HL-60 (cell line): ENCODE results near the gene C6orf136.

Experiments used
- CTCF ChIP-seq: IDR thresholded peaks from one replicate; pipeline ENCODE4 v1.5.1; 2011; ENCODE audit warnings: low read length, control low read depth, inconsistent platforms; ENCODE audit not compliant: insufficient read depth
- GABPA ChIP-seq: IDR thresholded peaks from 2 replicates; pipeline ENCODE4 v1.6.1; 2012; ENCODE audit warnings: low read depth
- POLR2AphosphoS5 ChIP-seq: IDR thresholded peaks from 2 replicates; pipeline ENCODE4 v1.6.1; 2012; ENCODE audit warnings: low read depth
- REST ChIP-seq: IDR thresholded peaks from 2 replicates; pipeline ENCODE4 v1.6.1; 2012; ENCODE audit warnings: low read depth; ENCODE audit not compliant: insufficient replicate concordance
- SPI1 ChIP-seq: IDR thresholded peaks from 2 replicates; pipeline ENCODE4 v1.6.1; 2012; ENCODE audit warnings: low read depth, mild to moderate bottlenecking, borderline replicate concordance

GRCh38 chr6:30696432-30696831, 49.5 kb downstream of the C6orf136 start:
- no peak for TF ChIP-seq CTCF
- no peak for TF ChIP-seq POLR2AphosphoS5
- no peak for TF ChIP-seq SPI1
- TF ChIP-seq GABPA = no peak
- no peak for TF ChIP-seq REST
